22Rv1 (cell line): Measurements from ENCODE around the gene NF1.

ENCODE experiments used
- ZFX ChIP-seq: fragments of 450-650 bp; IDR thresholded peaks from 2 replicates; pipeline ENCODE4 v1.6.1; 2017; ENCODE audit warnings: antibody characterized with exemption, borderline replicate concordance
- TF ChIP-seq, protein P1 (sequence below): fragments of 450-650 bp; IDR thresholded peaks from 2 replicates; pipeline ENCODE4 v1.5.1; 2017; ENCODE audit warnings: mild to moderate bottlenecking

GRCh38 chr17:31418773-31419350 is 324.1 kb downstream of the NF1 start:
- TF ChIP-seq, protein P1, sequence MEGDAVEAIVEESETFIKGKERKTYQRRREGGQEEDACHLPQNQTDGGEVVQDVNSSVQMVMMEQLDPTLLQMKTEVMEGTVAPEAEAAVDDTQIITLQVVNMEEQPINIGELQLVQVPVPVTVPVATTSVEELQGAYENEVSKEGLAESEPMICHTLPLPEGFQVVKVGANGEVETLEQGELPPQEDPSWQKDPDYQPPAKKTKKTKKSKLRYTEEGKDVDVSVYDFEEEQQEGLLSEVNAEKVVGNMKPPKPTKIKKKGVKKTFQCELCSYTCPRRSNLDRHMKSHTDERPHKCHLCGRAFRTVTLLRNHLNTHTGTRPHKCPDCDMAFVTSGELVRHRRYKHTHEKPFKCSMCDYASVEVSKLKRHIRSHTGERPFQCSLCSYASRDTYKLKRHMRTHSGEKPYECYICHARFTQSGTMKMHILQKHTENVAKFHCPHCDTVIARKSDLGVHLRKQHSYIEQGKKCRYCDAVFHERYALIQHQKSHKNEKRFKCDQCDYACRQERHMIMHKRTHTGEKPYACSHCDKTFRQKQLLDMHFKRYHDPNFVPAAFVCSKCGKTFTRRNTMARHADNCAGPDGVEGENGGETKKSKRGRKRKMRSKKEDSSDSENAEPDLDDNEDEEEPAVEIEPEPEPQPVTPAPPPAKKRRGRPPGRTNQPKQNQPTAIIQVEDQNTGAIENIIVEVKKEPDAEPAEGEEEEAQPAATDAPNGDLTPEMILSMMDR, result no peak
- TF ChIP-seq ZFX, result no peak
